ENCODE measurements around the gene MCM9. TPM values are rescaled to one million over a fixed set of nuclear protein-coding genes. Genes with fewer than 3 reads are reported as not detected.
A peak's percentile ranks its signal among the peaks of the same experiment; 100 is the strongest.

The MCM9 gene
- total RNA-seq, 1 experiment from 2014 or later: 18.6 TPM

GRCh38 chr6:118800394-118801071, 134.4 kb downstream of the MCM9 start:
- no peak overlapping the region for H3K23ac ChIP-seq (ENCODE audit: insufficient read length, low read depth, low read length)
- no peak overlapping the region for H3K9ac ChIP-seq (ENCODE audit: extremely low read depth, insufficient read length, low read length)
- no peak overlapping the region for H2BK20ac ChIP-seq (ENCODE audit: low read depth, low read length, poor library complexity, severe bottlenecking)
- H3K27me3 ChIP-seq (ENCODE audit: insufficient read depth, low read length): no peaks in the 10 kb centered on the region
- no peak overlapping the region for H2BK15ac ChIP-seq (ENCODE audit: low read depth, low read length)
- H3K27me3 Mint-ChIP-seq (ENCODE audit: low read depth): no peaks in the 10 kb centered on the region
- no peak overlapping the region for H2BK5ac ChIP-seq (ENCODE audit: insufficient read length, low read length)
- no peak overlapping the region for H2BK120ac ChIP-seq (ENCODE audit: low read depth, low read length, poor library complexity, severe bottlenecking)
- peak; percentile 81 for DNase-seq
- no peak overlapping the region; a peak in 1 of 7 replicates for H3K27ac Mint-ChIP-seq
- H3K4me3 Mint-ChIP-seq: no peak overlapping the region
- H2BK12ac ChIP-seq (ENCODE audit: insufficient read length, low read depth, low read length): no peak overlapping the region
- TF ChIP-seq, protein P1, sequence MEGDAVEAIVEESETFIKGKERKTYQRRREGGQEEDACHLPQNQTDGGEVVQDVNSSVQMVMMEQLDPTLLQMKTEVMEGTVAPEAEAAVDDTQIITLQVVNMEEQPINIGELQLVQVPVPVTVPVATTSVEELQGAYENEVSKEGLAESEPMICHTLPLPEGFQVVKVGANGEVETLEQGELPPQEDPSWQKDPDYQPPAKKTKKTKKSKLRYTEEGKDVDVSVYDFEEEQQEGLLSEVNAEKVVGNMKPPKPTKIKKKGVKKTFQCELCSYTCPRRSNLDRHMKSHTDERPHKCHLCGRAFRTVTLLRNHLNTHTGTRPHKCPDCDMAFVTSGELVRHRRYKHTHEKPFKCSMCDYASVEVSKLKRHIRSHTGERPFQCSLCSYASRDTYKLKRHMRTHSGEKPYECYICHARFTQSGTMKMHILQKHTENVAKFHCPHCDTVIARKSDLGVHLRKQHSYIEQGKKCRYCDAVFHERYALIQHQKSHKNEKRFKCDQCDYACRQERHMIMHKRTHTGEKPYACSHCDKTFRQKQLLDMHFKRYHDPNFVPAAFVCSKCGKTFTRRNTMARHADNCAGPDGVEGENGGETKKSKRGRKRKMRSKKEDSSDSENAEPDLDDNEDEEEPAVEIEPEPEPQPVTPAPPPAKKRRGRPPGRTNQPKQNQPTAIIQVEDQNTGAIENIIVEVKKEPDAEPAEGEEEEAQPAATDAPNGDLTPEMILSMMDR (conservative IDR thresholded peaks at IDR 0.05): peak; percentile 94
- no peaks in the 10 kb centered on the region for H3K4me1 ChIP-seq (ENCODE audit: insufficient read depth, low read length)
- no peak overlapping the region for H3K56ac ChIP-seq (ENCODE audit: insufficient read length, low read depth, low read length)
- no peak overlapping the region for H3K18ac ChIP-seq (ENCODE audit: insufficient read length, low read depth, low read length)
- no peak overlapping the region for H3K4ac ChIP-seq (ENCODE audit: low read depth, low read length)
- no peaks in the 10 kb centered on the region for H3K79me1 ChIP-seq (ENCODE audit: insufficient read depth, low read depth, low read length, poor library complexity, severe bottlenecking)
- no CpG with 5 or more reads among the region's 17 CpGs for WGBS (ENCODE audit: extremely low coverage, insufficient read length, low lambda C conversion rate)
- no peak overlapping the region for H3K14ac ChIP-seq (ENCODE audit: insufficient read depth, low read length)
- H3K27ac ChIP-seq (ENCODE audit: insufficient read length, low read depth, low read length): no peak overlapping the region
- no peak overlapping the region for H4K5ac ChIP-seq (ENCODE audit: insufficient read length, low read depth, low read length)
- peaks cover 2% of the 10 kb centered on the region for H4K20me1 ChIP-seq (ENCODE audit: control insufficient read depth, insufficient read depth, insufficient read length)
- H2AFZ ChIP-seq (ENCODE audit: low read length): peak overlapping the region; percentile 74
- H4K91ac ChIP-seq (ENCODE audit: insufficient read length, low read depth, low read length): no peak overlapping the region
- no peaks in the 10 kb centered on the region for H3K79me2 ChIP-seq (ENCODE audit: insufficient read depth, low read length)
- peaks cover 16 to 23% of the 10 kb centered on the region in 2 experiments for H3K9me3 Mint-ChIP-seq
- H4K8ac ChIP-seq (replicated peaks; ENCODE audit: insufficient read length, low read depth, low read length): no peak overlapping the region
- peaks cover 11 to 16% of the 10 kb centered on the region in 2 experiments for H3K4me1 Mint-ChIP-seq
- H3K23me2 ChIP-seq (ENCODE audit: insufficient read length, low read depth, low read length, poor library complexity, severe bottlenecking): no peaks in the 10 kb centered on the region
- H2AK5ac ChIP-seq (ENCODE audit: insufficient read length, low read length): no peak overlapping the region
- H3K9me3 ChIP-seq (ENCODE audit: control insufficient read depth, low read depth, low read length): no peaks in the 10 kb centered on the region
- no peak overlapping the region for H3T11ph ChIP-seq (ENCODE audit: low read length)
- H3K4me2 ChIP-seq (ENCODE audit: insufficient read depth, insufficient read length, low read length): no peak overlapping the region
- peaks cover 6 to 18% (median 9%) of the 10 kb centered on the region in 3 experiments; a peak in 6 of 7 replicates for H3K36me3 Mint-ChIP-seq (ENCODE audit: insufficient read depth in 1 of 3, low read depth in 3 of 3)

Measured in H9 (cell line).